Natural killer cell (primary cell): ENCODE results near the gene TNS4. TPM values are rescaled to one million over a fixed set of nuclear protein-coding genes. Genes with fewer than 3 reads are reported as not detected.

Source experiments
- ATAC-seq, 3 donors: fragments of 150-1000 bp in 2 of 3; fragments of 200-7000 bp in 1 of 3; cut with Tn5 transposase; 1 replicate in 1 of 3; 2 replicates in 2 of 3; pipeline ENCODE4 v1.10.0; 2021; ENCODE audit warnings: mild to moderate bottlenecking in 2 of 3, moderate library complexity in 2 of 3
- DNase-seq, 2 donors: peaks; one replicate each; pipeline versions ENCODE4 v3.0.0 to v3.0.0-alpha.2; 2013 to 2021; ENCODE audit warnings: mixed read lengths in 1 of 2
- H3K27ac ChIP-seq: one replicate; pipeline ENCODE4 v1.5.1; 2013; ENCODE audit warnings: mild to moderate bottlenecking, low read length
- H3K27me3 ChIP-seq: one replicate; pipeline ENCODE4 v1.6.1; 2013; ENCODE audit warnings: low read length; ENCODE audit not compliant: control insufficient read depth, insufficient read depth
- H3K36me3 ChIP-seq: one replicate; pipeline ENCODE4 v1.6.1; 2013; ENCODE audit warnings: low read length; ENCODE audit not compliant: control insufficient read depth, insufficient read depth
- H3K4me1 ChIP-seq: one replicate; pipeline ENCODE4 v1.6.1; 2013; ENCODE audit warnings: low read length; ENCODE audit not compliant: control insufficient read depth, insufficient read depth
- H3K4me3 ChIP-seq: one replicate; pipeline ENCODE4 v1.5.1; 2013; ENCODE audit warnings: low read length
- H3K9me3 ChIP-seq: one replicate; pipeline ENCODE4 v1.6.1; 2013; ENCODE audit warnings: low read length; ENCODE audit not compliant: control insufficient read depth, insufficient read depth
- H3K27ac Mint-ChIP-seq, 2 donors: one replicate each; pipeline ENCODE4 v1.8.0; 2022; ENCODE audit warnings: mild to moderate bottlenecking in 2 of 2, mixed read lengths in 2 of 2, moderate library complexity in 1 of 2
- H3K27me3 Mint-ChIP-seq, 2 donors: one replicate each; pipeline ENCODE4 v1.8.0; 2022; ENCODE audit warnings: low read depth in 2 of 2, mixed read lengths in 2 of 2
- H3K36me3 Mint-ChIP-seq: one replicate; pipeline ENCODE4 v1.8.0; 2022; ENCODE audit warnings: mixed read lengths
- H3K4me1 Mint-ChIP-seq, 2 donors: one replicate each; pipeline ENCODE4 v1.8.0; 2022; ENCODE audit warnings: mixed read lengths in 2 of 2
- H3K4me3 Mint-ChIP-seq: one replicate; pipeline ENCODE4 v1.8.0; 2022; ENCODE audit warnings: mild to moderate bottlenecking, moderate library complexity, mixed read lengths
- H3K9me3 Mint-ChIP-seq, 2 donors: one replicate each; pipeline ENCODE4 v1.8.0; 2022; ENCODE audit warnings: mixed read lengths in 2 of 2
- WGBS: methylation state at CpG from one replicate; pipeline ENCODE4 v1.1.7; 2013; ENCODE audit warnings: missing lambda C conversion rate; ENCODE audit not compliant: insufficient coverage; 5-methylcytosine and 5-hydroxymethylcytosine counted together
- intact Hi-C: fragments of 100-400 bp; cut with micrococcal nuclease; formaldehyde crosslinking; loops from one replicate; pipeline ENCODE4 v1.14.2; 2022
- total RNA-seq, 4 donors: library from RNA; stranded (reverse); fragments of 120-200 nt in 1 of 4; gene quantifications; one replicate each; pipeline versions ENCODE4 v1.2.3 to v1.2.4, GENCODE V29; 2013 to 2022
- TF ChIP-seq, protein P1 (sequence below): fragments of 200-600 bp; IDR thresholded peaks from one replicate; pipeline ENCODE4 v1.8.0; 2022; ENCODE audit warnings: antibody characterized with exemption

The TNS4 gene
- total RNA-seq, 3 donors from 2014 or later (not counting 1 experiment from before 2014, with no cell fraction given): 0.65 to 1.8 (median 0.94) TPM

DNA sequence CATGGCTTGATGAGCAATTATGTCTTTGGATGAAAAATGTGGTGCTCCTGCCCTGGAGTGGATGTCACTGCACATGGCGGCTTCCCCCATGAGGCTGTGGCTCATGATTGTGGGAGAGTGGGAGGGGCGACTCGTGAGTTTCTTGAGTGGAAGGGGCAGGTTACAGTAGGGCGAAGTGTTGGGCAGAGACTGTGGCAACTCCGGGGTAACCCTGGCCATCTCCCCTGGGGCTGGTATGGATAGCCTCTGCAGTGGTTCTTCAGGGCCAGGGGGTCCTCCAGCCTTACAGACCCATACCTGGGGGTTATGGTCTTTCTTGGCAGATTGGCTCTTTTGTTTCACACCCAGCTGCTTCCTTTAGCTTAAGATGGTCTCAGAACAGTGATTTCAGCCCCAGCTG lies 1.3 kb upstream of the TNS4 start:
- no peak overlapping the region for H3K4me3 Mint-ChIP-seq
- peaks cover 7 to 10% of the 10 kb centered on the region in 2 donors for H3K27me3 Mint-ChIP-seq
- intact Hi-C loops: no loop called here
- H3K36me3 ChIP-seq: no peaks in the 10 kb centered on the region
- H3K36me3 Mint-ChIP-seq: no peaks in the 10 kb centered on the region
- ATAC-seq: no peak
- H3K27me3 ChIP-seq: no peaks in the 10 kb centered on the region
- H3K4me1 ChIP-seq: no peaks in the 10 kb centered on the region
- no peaks in the 10 kb centered on the region for H3K9me3 Mint-ChIP-seq
- no peak overlapping the region for H3K4me3 ChIP-seq
- WGBS: 93% methylated on average over 5 of the region's 5 CpGs
- no peak for DNase-seq
- no peak overlapping the region for H3K27ac Mint-ChIP-seq
- no peaks in the 10 kb centered on the region for H3K9me3 ChIP-seq
- TF ChIP-seq, protein P1, sequence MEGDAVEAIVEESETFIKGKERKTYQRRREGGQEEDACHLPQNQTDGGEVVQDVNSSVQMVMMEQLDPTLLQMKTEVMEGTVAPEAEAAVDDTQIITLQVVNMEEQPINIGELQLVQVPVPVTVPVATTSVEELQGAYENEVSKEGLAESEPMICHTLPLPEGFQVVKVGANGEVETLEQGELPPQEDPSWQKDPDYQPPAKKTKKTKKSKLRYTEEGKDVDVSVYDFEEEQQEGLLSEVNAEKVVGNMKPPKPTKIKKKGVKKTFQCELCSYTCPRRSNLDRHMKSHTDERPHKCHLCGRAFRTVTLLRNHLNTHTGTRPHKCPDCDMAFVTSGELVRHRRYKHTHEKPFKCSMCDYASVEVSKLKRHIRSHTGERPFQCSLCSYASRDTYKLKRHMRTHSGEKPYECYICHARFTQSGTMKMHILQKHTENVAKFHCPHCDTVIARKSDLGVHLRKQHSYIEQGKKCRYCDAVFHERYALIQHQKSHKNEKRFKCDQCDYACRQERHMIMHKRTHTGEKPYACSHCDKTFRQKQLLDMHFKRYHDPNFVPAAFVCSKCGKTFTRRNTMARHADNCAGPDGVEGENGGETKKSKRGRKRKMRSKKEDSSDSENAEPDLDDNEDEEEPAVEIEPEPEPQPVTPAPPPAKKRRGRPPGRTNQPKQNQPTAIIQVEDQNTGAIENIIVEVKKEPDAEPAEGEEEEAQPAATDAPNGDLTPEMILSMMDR: no peak
- H3K27ac ChIP-seq: no peak overlapping the region
- peaks cover 0 to 15% of the 10 kb centered on the region in 2 donors for H3K4me1 Mint-ChIP-seq

DNA sequence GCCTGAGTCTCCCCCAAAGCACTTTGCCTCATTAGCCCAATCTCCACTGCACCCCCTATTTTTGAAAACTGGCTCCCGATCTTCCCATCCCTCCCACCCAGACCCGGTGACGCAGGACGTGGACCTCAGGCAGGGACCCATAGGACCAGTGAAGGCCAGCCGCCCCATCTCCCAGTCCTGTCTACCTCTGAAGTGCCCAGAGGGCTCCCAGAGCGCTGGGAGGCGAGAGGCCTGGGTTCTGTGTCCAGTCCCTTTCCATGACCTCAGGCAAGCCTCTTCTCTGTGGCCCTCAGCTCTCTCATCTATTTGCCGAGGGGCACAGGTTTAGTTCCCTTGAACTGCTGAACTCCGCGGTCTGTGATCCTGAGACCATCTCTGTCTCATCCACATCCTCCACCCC lies 714 bp downstream of the TNS4 start:
- TF ChIP-seq, protein P1: no peak
- H3K36me3 Mint-ChIP-seq: no peaks in the 10 kb centered on the region
- no peak overlapping the region for H3K4me3 Mint-ChIP-seq
- intact Hi-C loops: no loop called here
- no peaks in the 10 kb centered on the region for H3K4me1 ChIP-seq
- no peaks in the 10 kb centered on the region for H3K36me3 ChIP-seq
- ATAC-seq: no peak
- H3K27me3 Mint-ChIP-seq: peaks cover 7 to 14% of the 10 kb centered on the region in 2 donors
- no peak overlapping the region for H3K27ac Mint-ChIP-seq
- H3K27ac ChIP-seq: no peak overlapping the region
- H3K27me3 ChIP-seq: no peaks in the 10 kb centered on the region
- no peaks in the 10 kb centered on the region for H3K9me3 ChIP-seq
- H3K4me1 Mint-ChIP-seq: peaks cover 0 to 15% of the 10 kb centered on the region in 2 donors
- no peak for DNase-seq
- H3K4me3 ChIP-seq: no peak overlapping the region
- 95% methylated on average over 10 of the region's 10 CpGs for WGBS
- H3K9me3 Mint-ChIP-seq: no peaks in the 10 kb centered on the region

DNA sequence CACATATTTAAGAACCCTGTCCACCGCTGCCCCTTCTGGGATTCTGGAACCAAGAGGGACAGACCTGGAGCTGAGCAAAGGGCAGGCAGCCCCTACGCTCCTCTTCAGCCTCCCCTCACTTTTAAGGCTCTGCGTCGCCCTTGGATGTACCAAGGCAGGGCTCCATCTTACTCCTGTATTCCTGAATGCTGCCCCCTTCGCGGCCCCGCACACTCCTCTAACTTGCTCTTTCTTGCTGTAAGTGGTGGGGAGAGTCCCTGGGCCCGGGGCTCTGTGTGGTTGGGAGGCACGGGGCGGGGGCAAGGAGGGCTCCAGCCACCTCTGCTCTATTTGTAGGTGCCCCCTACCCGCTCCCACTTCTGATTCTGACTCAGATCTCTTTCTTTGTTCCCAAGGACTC lies 1.2 kb downstream of the TNS4 start:
- Histone ChIP-seq H3K27ac (no peak overlapping the region), H3K36me3 (no peaks in the 10 kb centered on the region), H3K27me3 (no peaks in the 10 kb centered on the region), H3K4me1 (no peaks in the 10 kb centered on the region), H3K4me3 (no peak overlapping the region), H3K9me3 (no peaks in the 10 kb centered on the region)
- H3K36me3 Mint-ChIP-seq: no peaks in the 10 kb centered on the region
- peaks cover 3 to 15% of the 10 kb centered on the region in 2 donors for H3K4me1 Mint-ChIP-seq
- no peaks in the 10 kb centered on the region for H3K9me3 Mint-ChIP-seq
- ATAC-seq: no peak
- no peak overlapping the region for H3K27ac Mint-ChIP-seq
- H3K4me3 Mint-ChIP-seq: no peak overlapping the region
- WGBS: 97% methylated on average over 11 of the region's 11 CpGs
- TF ChIP-seq, protein P1: no peak
- intact Hi-C loops: no loop called here
- DNase-seq: no peak
- H3K27me3 Mint-ChIP-seq: peaks cover 7 to 14% of the 10 kb centered on the region in 2 donors

DNA sequence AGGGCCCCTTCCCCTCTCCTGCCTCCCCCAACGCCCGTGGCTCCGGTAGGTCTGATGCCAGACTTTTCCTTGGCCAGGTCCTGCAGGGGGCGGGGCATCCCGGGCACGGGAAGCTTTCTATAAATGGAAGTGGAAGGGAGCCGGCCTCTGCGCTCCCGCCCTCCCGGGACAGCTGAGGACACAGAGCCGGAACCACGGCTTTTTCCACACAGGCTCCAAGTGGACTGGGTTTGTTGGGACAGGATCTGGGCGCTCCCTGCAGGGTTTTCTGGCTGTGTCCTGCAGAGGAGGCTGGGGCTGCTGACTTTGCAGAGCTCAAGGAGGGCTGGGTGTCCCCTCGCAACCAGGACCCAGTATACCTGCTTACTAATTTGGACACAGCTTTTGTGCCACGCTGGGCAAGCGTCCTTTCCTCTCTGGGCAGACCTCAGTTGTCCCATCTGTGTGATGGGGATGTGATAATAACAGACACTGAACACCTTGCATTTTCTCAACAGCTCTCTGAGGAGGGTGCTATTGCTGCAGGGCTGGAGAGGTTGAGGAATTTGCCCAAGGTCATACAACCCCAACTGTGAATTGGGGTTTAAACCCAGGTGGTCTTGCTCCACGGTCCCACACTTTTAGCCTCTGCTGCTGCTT lies 1.8 kb downstream of the TNS4 start:
- Mint-ChIP-seq H3K4me1 (peaks cover 4 to 15% of the 10 kb centered on the region in 2 donors), H3K9me3 (no peaks in the 10 kb centered on the region), H3K27ac (no peak overlapping the region), H3K4me3 (no peak overlapping the region), H3K36me3 (no peaks in the 10 kb centered on the region), H3K27me3 (peaks cover 7 to 14% of the 10 kb centered on the region in 2 donors)
- TF ChIP-seq, protein P1: no peak
- intact Hi-C loops: no loop called here
- H3K36me3 ChIP-seq: no peaks in the 10 kb centered on the region
- H3K4me3 ChIP-seq: no peak overlapping the region
- no peak for DNase-seq
- H3K4me1 ChIP-seq: no peaks in the 10 kb centered on the region
- no peak for ATAC-seq
- WGBS: 50% methylated on average over 16 of the region's 17 CpGs
- H3K27me3 ChIP-seq: no peaks in the 10 kb centered on the region
- H3K9me3 ChIP-seq: no peaks in the 10 kb centered on the region
- H3K27ac ChIP-seq: no peak overlapping the region
